Endodermal cell (in vitro differentiated cells): ENCODE data around the gene MAP6. TPM values are rescaled to one million over a fixed set of nuclear protein-coding genes. Genes with fewer than 3 reads are reported as not detected.
A peak's percentile ranks its signal among the peaks of the same experiment; 100 is the strongest.

Experiments
- DNase-seq: peaks from one replicate; pipeline ENCODE4 v3.0.0-alpha.2; 2017
- H3K27ac ChIP-seq: 2 replicates; pipeline ENCODE4 v1.5.1; 2013; ENCODE audit warnings: mild to moderate bottlenecking, low read depth, low read length, moderate library complexity
- H3K27me3 ChIP-seq: 2 replicates; pipeline ENCODE4 v1.6.1; 2013; ENCODE audit warnings: mild to moderate bottlenecking, low read length, moderate library complexity; ENCODE audit not compliant: insufficient read depth, control insufficient read depth, poor library complexity, severe bottlenecking
- H3K36me3 ChIP-seq: 2 replicates; pipeline ENCODE4 v1.7.0; 2013; ENCODE audit warnings: mild to moderate bottlenecking, low read length, moderate library complexity; ENCODE audit not compliant: control insufficient read depth, insufficient read depth
- H3K4me1 ChIP-seq: one replicate; pipeline ENCODE4 v1.7.0; 2013; ENCODE audit warnings: low read length; ENCODE audit not compliant: control insufficient read depth, insufficient read depth
- H3K4me3 ChIP-seq: 2 replicates; pipeline ENCODE4 v1.5.1; 2013; ENCODE audit warnings: mild to moderate bottlenecking, low read length, moderate library complexity
- H3K9ac ChIP-seq: 2 replicates; pipeline ENCODE4 v1.6.1; 2013; ENCODE audit warnings: mild to moderate bottlenecking, low read length, moderate library complexity; ENCODE audit not compliant: poor library complexity, severe bottlenecking; ENCODE audit errors: extremely low read depth
- H3K9me3 ChIP-seq: 2 replicates; pipeline ENCODE4 v1.6.1; 2013; ENCODE audit warnings: mild to moderate bottlenecking, low read length, moderate library complexity; ENCODE audit not compliant: control insufficient read depth
- H3K27ac Mint-ChIP-seq: 2 replicates; pipeline ENCODE4 v1.8.0; 2020; ENCODE audit warnings: mixed read lengths
- H3K27me3 Mint-ChIP-seq: 2 replicates; pipeline ENCODE4 v1.8.0; 2021; ENCODE audit warnings: mild to moderate bottlenecking, mixed read lengths; ENCODE audit not compliant: insufficient read depth
- H3K36me3 Mint-ChIP-seq: 2 replicates; pipeline ENCODE4 v1.8.0; 2020; ENCODE audit warnings: low read depth, mixed read lengths
- H3K4me1 Mint-ChIP-seq: 2 replicates; pipeline ENCODE4 v1.8.0; 2020; ENCODE audit warnings: mixed read lengths
- H3K4me3 Mint-ChIP-seq: 2 replicates; pipeline ENCODE4 v1.8.0; 2020; ENCODE audit warnings: mild to moderate bottlenecking, moderate library complexity, mixed read lengths
- H3K9me3 Mint-ChIP-seq: 2 replicates; pipeline ENCODE4 v1.8.0; 2020; ENCODE audit warnings: mild to moderate bottlenecking, mixed read lengths
- WGBS, 2 experiments: methylation state at CpG; one replicate each; pipeline versions ENCODE4 v1.1.5 to v1.1.7; 2013; ENCODE audit warnings: missing lambda C conversion rate in 2 of 2, mixed read lengths in 1 of 2; ENCODE audit not compliant: insufficient coverage in 1 of 2, insufficient read length in 1 of 2; 5-methylcytosine and 5-hydroxymethylcytosine counted together
- total RNA-seq, 2 donors: library from RNA; stranded (reverse); fragmentation: NEBNext Ultra II Directional in 1 of 2; extraction: Animal tissue kit (Norgen Biotek cat#: 25700) in 1 of 2; gene quantifications; 2 replicates in 1 of 2; 3 replicates in 1 of 2; pipeline ENCODE4 v1.2.1, GENCODE V29; 2021
- TF ChIP-seq, protein P1 (sequence below): fragments of 200-600 bp; sonication (generic); conservative IDR thresholded peaks from 2 replicates; pipeline ENCODE4 v1.5.0; 2021; ENCODE audit warnings: antibody characterized with exemption, mild to moderate bottlenecking

The MAP6 gene
- total RNA-seq, 2 donors from 2014 or later, result 1.9 to 4.2 TPM

DNA sequence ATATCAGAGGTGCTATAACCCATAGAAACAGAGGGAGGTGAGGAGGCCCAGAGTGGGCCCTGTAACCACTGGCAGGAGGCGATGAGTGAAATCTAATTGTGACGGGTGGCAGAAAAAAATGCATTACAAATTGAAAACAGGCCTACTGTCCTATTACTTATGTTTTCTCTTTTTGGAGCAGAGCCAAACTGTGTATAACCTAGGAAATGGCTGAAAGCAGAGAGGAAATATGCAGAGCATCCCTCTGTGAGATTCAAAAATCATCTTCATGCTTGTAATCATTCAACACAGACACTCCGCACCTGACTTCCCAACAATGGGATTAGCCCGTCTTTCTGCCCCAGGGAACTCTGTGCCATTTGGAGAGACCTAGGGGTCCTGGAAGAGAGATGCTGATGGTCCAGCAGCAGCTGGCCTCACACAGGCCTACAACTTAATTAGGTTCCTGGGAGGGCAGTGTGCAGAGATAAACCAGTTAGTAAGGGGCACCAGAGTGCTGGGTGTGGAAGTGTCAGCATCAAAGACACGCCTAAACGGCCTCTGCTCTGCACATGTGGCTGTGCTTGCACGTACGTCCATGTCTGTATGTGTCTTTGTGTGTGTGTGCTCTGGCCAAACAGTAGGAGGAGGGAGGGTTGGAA, 41.8 kb downstream of the MAP6 start:
- H3K36me3 Mint-ChIP-seq, result no peaks in the 10 kb centered on the region

DNA sequence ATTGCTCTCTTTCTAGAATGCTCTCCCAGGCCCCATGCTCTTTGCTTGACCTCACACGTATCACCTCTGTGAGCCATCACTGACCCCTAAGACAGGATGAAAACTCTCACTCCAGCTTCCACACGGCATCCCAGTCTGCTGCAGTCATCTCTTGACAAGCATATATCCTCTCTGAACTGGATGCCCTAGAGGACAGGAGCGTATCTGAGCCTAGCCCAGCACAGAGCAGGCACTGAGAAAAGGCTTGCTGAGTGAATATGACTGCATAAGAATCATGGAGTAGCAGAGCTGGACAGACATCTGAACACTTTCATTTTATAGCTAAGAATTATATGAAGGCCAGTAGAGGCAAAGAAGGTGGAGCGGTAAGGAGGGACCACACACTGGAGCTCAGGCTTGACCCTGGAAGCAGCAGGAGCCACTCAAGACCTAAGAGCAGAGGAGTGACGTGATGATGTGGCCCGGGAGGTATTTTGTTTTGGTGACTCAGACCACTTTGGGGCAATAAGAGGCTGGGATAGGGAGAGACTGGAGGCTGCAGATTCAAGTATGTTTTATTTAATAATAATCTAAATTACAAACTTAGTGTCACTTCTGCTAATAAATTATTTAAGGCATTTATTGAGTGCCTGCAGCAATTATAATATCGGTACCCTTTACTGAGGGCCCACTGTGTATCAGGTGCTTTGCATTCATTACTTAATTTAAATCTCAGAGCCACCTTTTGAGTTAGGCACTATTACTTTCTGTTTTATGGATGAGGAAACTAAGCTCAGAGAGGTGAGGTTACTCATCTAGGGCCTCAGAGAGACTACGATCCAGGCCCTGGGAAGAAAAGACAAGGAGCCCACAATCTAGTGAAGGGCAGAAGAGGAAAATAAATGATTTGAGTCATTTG, 42.6 kb downstream of the MAP6 start:
- Mint-ChIP-seq H3K9me3 (no peaks in the 10 kb centered on the region), H3K27ac (no peak overlapping the region), H3K4me1 (peaks cover 12% of the 10 kb centered on the region), H3K4me3 (no peak overlapping the region), H3K27me3 (peaks cover 2% of the 10 kb centered on the region), H3K36me3 (no peaks in the 10 kb centered on the region)
- 90 to 92% methylated on average over 5 to 8 of the region's 8 CpGs for WGBS, 2 experiments
- DNase-seq, result no peak
- H3K27me3 ChIP-seq, result no peaks in the 10 kb centered on the region
- H3K9ac ChIP-seq, result no peak overlapping the region
- H3K27ac ChIP-seq, result peak overlapping the region; percentile 56
- H3K4me3 ChIP-seq, result no peak overlapping the region
- no peaks in the 10 kb centered on the region for H3K9me3 ChIP-seq
- H3K4me1 ChIP-seq, result no peaks in the 10 kb centered on the region
- TF ChIP-seq, protein P1, sequence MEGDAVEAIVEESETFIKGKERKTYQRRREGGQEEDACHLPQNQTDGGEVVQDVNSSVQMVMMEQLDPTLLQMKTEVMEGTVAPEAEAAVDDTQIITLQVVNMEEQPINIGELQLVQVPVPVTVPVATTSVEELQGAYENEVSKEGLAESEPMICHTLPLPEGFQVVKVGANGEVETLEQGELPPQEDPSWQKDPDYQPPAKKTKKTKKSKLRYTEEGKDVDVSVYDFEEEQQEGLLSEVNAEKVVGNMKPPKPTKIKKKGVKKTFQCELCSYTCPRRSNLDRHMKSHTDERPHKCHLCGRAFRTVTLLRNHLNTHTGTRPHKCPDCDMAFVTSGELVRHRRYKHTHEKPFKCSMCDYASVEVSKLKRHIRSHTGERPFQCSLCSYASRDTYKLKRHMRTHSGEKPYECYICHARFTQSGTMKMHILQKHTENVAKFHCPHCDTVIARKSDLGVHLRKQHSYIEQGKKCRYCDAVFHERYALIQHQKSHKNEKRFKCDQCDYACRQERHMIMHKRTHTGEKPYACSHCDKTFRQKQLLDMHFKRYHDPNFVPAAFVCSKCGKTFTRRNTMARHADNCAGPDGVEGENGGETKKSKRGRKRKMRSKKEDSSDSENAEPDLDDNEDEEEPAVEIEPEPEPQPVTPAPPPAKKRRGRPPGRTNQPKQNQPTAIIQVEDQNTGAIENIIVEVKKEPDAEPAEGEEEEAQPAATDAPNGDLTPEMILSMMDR, result no peak
- no peaks in the 10 kb centered on the region for H3K36me3 ChIP-seq

More for the DNA sequence above, 41.8 kb downstream of the MAP6 start:
- H3K27ac Mint-ChIP-seq, result no peak overlapping the region
- no peaks in the 10 kb centered on the region for H3K4me1 ChIP-seq
- no peaks in the 10 kb centered on the region for H3K36me3 ChIP-seq
- TF ChIP-seq, protein P1, result no peak
- H3K4me3 Mint-ChIP-seq, result no peak overlapping the region
- no peaks in the 10 kb centered on the region for H3K9me3 ChIP-seq
- no peaks in the 10 kb centered on the region for H3K27me3 ChIP-seq
- H3K27ac ChIP-seq, result peak overlapping the region; percentile 56
- H3K9ac ChIP-seq, result no peak overlapping the region
- H3K4me3 ChIP-seq, result no peak overlapping the region
- H3K9me3 Mint-ChIP-seq, result no peaks in the 10 kb centered on the region
- 95 to 96% methylated on average over 8 of the region's 8 CpGs for WGBS, 2 experiments
- peaks cover 12% of the 10 kb centered on the region for H3K4me1 Mint-ChIP-seq
- H3K27me3 Mint-ChIP-seq, result peaks cover 2% of the 10 kb centered on the region
- no peak for DNase-seq

DNA sequence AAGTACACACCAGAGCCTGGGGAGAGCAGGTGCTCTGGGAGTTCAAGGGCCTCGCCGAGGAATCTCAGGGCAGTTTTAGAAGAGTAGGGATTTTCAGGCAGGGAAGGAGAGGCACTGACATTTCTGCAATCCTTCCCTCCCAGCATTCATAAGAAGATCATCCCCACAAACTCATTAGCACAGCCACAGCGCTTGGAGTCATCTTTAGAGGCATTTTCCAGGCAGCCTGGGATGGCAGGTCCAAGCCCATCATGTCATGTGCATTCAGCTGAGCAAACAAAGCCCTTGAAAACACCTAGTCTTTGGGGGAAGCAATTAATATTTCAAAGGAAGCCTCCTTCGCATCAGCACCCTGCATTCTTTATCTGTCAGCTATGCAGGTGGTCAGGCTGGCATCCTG, 43.8 kb downstream of the MAP6 start:
- Mint-ChIP-seq H3K9me3 (no peaks in the 10 kb centered on the region), H3K4me3 (no peak overlapping the region)
- DNase-seq, result no peak

More for the DNA sequence above, 43.8 kb downstream of the MAP6 start:
- 88 to 90% methylated on average over 1 to 4 of the region's 4 CpGs for WGBS, 2 experiments
- Mint-ChIP-seq H3K36me3 (no peaks in the 10 kb centered on the region), H3K27me3 (peaks cover 2% of the 10 kb centered on the region), H3K27ac (no peak overlapping the region), H3K4me1 (peaks cover 12% of the 10 kb centered on the region)
- Histone ChIP-seq H3K4me1 (no peaks in the 10 kb centered on the region), H3K9ac (no peak overlapping the region), H3K36me3 (no peaks in the 10 kb centered on the region), H3K27me3 (no peaks in the 10 kb centered on the region), H3K9me3 (no peaks in the 10 kb centered on the region), H3K4me3 (no peak overlapping the region), H3K27ac (peak overlapping the region; percentile 84)
- TF ChIP-seq, protein P1, result no peak
